HepG2 (cell line): ENCODE results near the gene ELN.

Experiments used
- BRD4 ChIP-seq: sonication (generic); formaldehyde crosslinking; IDR thresholded peaks from 2 replicates; pipeline ENCODE4 v1.4.0; 2020; ENCODE audit warnings: missing genetic modification reagents
- CTCF ChIP-seq: sonication (generic); formaldehyde crosslinking; IDR thresholded peaks from 2 replicates; pipeline ENCODE4 v1.5.0; 2020; ENCODE audit warnings: mild to moderate bottlenecking, missing genetic modification reagents, moderate library complexity
- EZH2 ChIP-seq: conservative IDR thresholded peaks from 2 replicates; pipeline ENCODE4 v1.6.1; 2012; ENCODE audit warnings: mild to moderate bottlenecking, low read depth, low read length, moderate library complexity
- PHF8 ChIP-seq: sonication (generic); formaldehyde crosslinking; IDR thresholded peaks from 2 replicates; pipeline ENCODE4 v1.5.0; 2020; ENCODE audit warnings: missing genetic modification reagents
- SIN3A ChIP-seq: IDR thresholded peaks from 2 replicates; pipeline ENCODE4 v1.6.1; 2011; ENCODE audit warnings: low read depth, mild to moderate bottlenecking, control low read depth, low read length, borderline replicate concordance
- SUZ12 ChIP-seq: fragments of 150-350 bp; IDR thresholded peaks from 2 replicates; pipeline ENCODE4 v1.6.1; 2014; ENCODE audit warnings: low read depth, low read length
- ZNF253 ChIP-seq: sonication (generic); formaldehyde crosslinking; IDR thresholded peaks from 2 replicates; pipeline ENCODE4 v1.8.0; 2022; ENCODE audit warnings: mild to moderate bottlenecking, missing genetic modification reagents, borderline replicate concordance
- TF ChIP-seq, protein P1 (sequence below): fragments of 450-650 bp; IDR thresholded peaks from 2 replicates; pipeline ENCODE4 v1.6.1; 2017; ENCODE audit warnings: mild to moderate bottlenecking
- TF ChIP-seq, protein P2 (sequence below): IDR thresholded peaks from 2 replicates; pipeline ENCODE4 v1.6.1; 2016
- TF ChIP-seq, protein P3 (sequence below): sonication (generic); formaldehyde crosslinking; IDR thresholded peaks from 2 replicates; pipeline ENCODE4 v1.4.0; 2020; ENCODE audit warnings: mild to moderate bottlenecking, missing genetic modification reagents

DNA sequence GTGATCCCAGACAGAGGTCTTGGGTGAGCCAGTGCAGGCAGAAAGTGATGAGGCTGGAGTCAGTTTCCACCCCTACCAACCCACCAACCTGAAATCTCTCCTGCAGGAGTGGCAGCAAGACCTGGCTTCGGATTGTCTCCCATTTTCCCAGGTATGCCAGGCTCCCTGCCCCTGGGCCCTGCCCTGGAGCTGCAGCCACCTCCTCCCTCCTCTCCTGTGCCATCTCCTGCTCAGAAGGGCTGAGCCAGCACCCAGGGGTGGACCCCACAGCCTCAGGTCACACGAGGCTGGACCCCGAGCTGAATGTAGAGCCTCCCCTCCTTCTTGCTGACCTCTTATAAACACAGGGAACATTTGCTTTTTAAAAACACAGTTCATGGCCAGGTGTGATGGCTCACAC, 38.7 kb downstream of the ELN start:
- TF ChIP-seq SIN3A (no peak), SUZ12 (no peak), PHF8 (CRISPR knock-in tag) (no peak), ZNF253 (CRISPR knock-in tag) (no peak), BRD4 (no peak), EZH2 (no peak), CTCF (CRISPR knock-in tag) (no peak)
- TF ChIP-seq, protein P1, sequence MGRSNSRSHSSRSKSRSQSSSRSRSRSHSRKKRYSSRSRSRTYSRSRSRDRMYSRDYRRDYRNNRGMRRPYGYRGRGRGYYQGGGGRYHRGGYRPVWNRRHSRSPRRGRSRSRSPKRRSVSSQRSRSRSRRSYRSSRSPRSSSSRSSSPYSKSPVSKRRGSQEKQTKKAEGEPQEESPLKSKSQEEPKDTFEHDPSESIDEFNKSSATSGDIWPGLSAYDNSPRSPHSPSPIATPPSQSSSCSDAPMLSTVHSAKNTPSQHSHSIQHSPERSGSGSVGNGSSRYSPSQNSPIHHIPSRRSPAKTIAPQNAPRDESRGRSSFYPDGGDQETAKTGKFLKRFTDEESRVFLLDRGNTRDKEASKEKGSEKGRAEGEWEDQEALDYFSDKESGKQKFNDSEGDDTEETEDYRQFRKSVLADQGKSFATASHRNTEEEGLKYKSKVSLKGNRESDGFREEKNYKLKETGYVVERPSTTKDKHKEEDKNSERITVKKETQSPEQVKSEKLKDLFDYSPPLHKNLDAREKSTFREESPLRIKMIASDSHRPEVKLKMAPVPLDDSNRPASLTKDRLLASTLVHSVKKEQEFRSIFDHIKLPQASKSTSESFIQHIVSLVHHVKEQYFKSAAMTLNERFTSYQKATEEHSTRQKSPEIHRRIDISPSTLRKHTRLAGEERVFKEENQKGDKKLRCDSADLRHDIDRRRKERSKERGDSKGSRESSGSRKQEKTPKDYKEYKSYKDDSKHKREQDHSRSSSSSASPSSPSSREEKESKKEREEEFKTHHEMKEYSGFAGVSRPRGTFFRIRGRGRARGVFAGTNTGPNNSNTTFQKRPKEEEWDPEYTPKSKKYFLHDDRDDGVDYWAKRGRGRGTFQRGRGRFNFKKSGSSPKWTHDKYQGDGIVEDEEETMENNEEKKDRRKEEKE = no peak
- TF ChIP-seq, protein P2, sequence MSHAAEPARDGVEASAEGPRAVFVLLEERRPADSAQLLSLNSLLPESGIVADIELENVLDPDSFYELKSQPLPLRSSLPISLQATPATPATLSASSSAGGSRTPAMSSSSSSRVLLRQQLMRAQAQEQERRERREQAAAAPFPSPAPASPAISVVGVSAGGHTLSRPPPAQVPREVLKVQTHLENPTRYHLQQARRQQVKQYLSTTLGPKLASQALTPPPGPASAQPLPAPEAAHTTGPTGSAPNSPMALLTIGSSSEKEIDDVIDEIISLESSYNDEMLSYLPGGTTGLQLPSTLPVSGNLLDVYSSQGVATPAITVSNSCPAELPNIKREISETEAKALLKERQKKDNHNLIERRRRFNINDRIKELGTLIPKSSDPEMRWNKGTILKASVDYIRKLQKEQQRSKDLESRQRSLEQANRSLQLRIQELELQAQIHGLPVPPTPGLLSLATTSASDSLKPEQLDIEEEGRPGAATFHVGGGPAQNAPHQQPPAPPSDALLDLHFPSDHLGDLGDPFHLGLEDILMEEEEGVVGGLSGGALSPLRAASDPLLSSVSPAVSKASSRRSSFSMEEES (CRISPR knock-in tag) = no peak
- TF ChIP-seq, protein P3, sequence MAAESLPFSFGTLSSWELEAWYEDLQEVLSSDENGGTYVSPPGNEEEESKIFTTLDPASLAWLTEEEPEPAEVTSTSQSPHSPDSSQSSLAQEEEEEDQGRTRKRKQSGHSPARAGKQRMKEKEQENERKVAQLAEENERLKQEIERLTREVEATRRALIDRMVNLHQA (CRISPR knock-in tag) = no peak
